ENCODE results near the gene IFNLR1.

IFNLR1 gene

DNA sequence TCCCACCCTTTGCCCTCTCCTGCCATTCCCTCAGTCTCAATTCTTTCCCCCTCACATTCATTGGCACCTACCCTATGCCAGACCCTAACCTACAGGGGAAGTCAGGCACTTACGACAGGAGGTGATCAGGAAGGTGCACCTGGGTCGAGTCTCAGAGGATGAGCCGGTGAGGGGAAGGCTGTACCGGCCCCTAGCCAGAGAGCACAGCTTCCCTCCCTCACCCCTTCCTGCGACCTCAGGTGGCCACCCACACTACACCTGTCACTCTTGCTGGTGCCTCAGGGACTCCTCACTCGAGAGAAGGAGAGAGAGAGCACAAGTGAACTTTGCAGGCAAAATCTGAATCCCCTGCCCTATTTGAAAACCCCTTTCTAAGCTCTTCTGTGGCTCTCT, 73.5 kb downstream of the IFNLR1 start:
- DNase-seq (ENCODE audit: extremely low read depth, insufficient read length), result no peak
- H3K36me3 ChIP-seq (ENCODE audit: control insufficient read depth, insufficient read depth, low read length), result no peaks in the 10 kb centered on the region
- TF ChIP-seq, protein P1, sequence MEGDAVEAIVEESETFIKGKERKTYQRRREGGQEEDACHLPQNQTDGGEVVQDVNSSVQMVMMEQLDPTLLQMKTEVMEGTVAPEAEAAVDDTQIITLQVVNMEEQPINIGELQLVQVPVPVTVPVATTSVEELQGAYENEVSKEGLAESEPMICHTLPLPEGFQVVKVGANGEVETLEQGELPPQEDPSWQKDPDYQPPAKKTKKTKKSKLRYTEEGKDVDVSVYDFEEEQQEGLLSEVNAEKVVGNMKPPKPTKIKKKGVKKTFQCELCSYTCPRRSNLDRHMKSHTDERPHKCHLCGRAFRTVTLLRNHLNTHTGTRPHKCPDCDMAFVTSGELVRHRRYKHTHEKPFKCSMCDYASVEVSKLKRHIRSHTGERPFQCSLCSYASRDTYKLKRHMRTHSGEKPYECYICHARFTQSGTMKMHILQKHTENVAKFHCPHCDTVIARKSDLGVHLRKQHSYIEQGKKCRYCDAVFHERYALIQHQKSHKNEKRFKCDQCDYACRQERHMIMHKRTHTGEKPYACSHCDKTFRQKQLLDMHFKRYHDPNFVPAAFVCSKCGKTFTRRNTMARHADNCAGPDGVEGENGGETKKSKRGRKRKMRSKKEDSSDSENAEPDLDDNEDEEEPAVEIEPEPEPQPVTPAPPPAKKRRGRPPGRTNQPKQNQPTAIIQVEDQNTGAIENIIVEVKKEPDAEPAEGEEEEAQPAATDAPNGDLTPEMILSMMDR (IDR thresholded peaks at IDR 0.05; ENCODE audit: insufficient read depth, low read length, poor library complexity, severe bottlenecking), result no peak
- H3K4me3 ChIP-seq (replicated peaks; ENCODE audit: low read depth, low read length), result no peak overlapping the region
- no peaks in the 10 kb centered on the region; the same call in 1 of the 2 replicates for H3K27me3 ChIP-seq (replicated peaks; ENCODE audit: control insufficient read depth, insufficient read depth, low read length)

DNA sequence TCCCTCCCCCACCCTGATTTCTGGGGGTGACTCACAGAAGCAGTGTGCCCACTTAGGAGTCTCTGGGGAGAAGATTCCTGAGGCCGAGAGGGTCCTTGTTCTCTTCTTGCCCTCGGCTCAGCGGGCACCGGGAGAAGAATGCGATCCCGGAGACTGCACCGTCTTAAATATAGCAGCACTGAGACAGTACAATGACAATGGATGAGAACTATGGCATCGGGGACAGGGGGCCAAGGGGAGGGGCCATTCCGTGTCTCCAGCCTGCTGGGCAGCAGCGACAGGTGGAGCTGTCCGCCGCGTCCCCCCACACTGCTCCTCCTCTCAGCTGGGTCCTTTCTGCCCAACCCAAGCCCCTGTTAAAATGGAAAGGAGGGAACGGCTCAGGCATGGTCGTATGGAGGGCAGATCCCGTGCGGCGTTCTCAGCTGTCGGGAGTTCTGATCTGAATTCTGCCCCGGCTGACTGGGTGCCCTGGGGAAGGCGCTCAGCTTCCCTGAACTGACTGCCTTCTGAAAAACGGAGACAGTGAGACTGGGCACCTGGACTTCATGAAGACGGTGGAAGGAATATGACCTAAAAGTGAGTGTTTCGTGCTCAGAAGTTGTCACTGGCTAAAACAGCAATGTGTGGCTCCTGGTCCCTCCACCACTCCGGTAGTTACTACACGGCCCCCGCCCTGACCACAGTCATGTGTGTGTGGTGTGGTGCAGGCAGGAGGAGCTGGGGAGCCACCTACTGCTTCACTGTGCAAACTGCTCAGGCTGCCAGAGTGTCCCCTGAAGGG, 74.9 kb downstream of the IFNLR1 start, which contains the start of gene MYOM3:
Gene MYOM3, minus strand, starts transcription at position 140 of the 784 bp plus-strand sequence. CDS start 3,499 bp downstream, outside the sequence.
- no peaks in the 10 kb centered on the region; the same call in 1 of the 2 replicates for H3K27me3 ChIP-seq (replicated peaks; ENCODE audit: control insufficient read depth, insufficient read depth, low read length)
- TF ChIP-seq, protein P1 (IDR thresholded peaks at IDR 0.05; ENCODE audit: insufficient read depth, low read length, poor library complexity, severe bottlenecking), result peak; percentile 58

GRCh38 chr1:24111262-24111995, 75.7 kb downstream of the IFNLR1 start:
- Histone ChIP-seq H3K4me3 (replicated peaks; ENCODE audit: low read depth, low read length) (no peak overlapping the region), H3K27me3 (replicated peaks; ENCODE audit: control insufficient read depth, insufficient read depth, low read length) (no peaks in the 10 kb centered on the region; the same call in 1 of the 2 replicates), H3K36me3 (ENCODE audit: control insufficient read depth, insufficient read depth, low read length) (no peaks in the 10 kb centered on the region)
- no peak for DNase-seq (ENCODE audit: extremely low read depth, insufficient read length)
- TF ChIP-seq, protein P1 (IDR thresholded peaks at IDR 0.05; ENCODE audit: insufficient read depth, low read length, poor library complexity, severe bottlenecking), result no peak

More for the DNA sequence above, 74.9 kb downstream of the IFNLR1 start, which contains the start of gene MYOM3:
- peak; percentile 21 for DNase-seq (ENCODE audit: extremely low read depth, insufficient read length)
- no peaks in the 10 kb centered on the region for H3K36me3 ChIP-seq (ENCODE audit: control insufficient read depth, insufficient read depth, low read length)
- no peak within 1 kb of the TSS for H3K4me3 ChIP-seq (replicated peaks; ENCODE audit: low read depth, low read length)

- no peak for DNase-seq (ENCODE audit: extremely low read depth, insufficient read length)
- TF ChIP-seq, protein P1 (IDR thresholded peaks at IDR 0.05; ENCODE audit: insufficient read depth, low read length, poor library complexity, severe bottlenecking), result no peak
- no peaks in the 10 kb centered on the region for H3K36me3 ChIP-seq (ENCODE audit: control insufficient read depth, insufficient read depth, low read length)
- no peak overlapping the region for H3K4me3 ChIP-seq (replicated peaks; ENCODE audit: low read depth, low read length)
- H3K27me3 ChIP-seq (replicated peaks; ENCODE audit: control insufficient read depth, insufficient read depth, low read length), result no peaks in the 10 kb centered on the region; the same call in 1 of the 2 replicates
Measured at GRCh38 chr1:24110642-24111261, 76.3 kb downstream of the IFNLR1 start.

DNA sequence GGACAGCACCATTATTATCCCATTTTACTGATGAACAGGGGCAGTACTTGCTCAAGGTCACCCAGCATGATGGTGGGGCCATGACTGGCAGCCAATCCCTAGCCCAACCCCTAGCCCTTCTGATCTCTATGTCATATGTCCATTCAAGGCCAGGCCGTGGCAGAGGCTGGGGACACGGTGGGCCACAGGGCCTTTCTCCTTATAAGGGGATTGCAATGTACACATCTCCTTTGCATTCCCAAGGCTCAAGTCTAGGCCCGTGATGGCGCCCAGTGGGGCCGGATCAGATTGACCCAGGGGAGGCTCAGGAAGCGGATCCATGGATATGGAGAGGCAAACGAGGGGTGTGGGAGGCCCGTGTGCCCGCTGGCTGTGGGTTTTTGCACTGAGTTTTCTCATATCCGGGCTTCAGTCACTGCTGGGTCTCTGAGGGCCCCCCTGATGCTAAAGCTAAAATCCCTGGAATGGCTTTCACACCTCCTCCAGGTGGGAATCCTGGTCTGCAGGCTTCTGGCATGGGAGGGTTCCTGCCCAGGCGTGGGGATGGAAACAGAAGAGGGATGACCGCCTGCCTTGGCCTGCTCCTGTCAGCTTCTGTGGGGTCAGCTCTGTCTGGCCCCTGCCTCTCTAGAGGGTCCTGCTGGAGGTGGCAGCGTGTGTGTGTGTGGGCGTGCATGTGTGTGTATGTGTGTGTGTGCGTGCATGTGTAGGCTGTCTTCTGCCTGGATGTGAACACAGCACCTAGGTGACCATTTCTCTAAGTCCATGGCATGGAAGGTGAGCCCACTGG, 77.2 kb downstream of the IFNLR1 start:
- H3K4me3 ChIP-seq (replicated peaks; ENCODE audit: low read depth, low read length), result no peak overlapping the region

More for the DNA sequence above, 77.2 kb downstream of the IFNLR1 start:
- TF ChIP-seq, protein P1 (IDR thresholded peaks at IDR 0.05; ENCODE audit: insufficient read depth, low read length, poor library complexity, severe bottlenecking), result no peak
- Histone ChIP-seq H3K27me3 (replicated peaks; ENCODE audit: control insufficient read depth, insufficient read depth, low read length) (no peaks in the 10 kb centered on the region; the same call in 1 of the 2 replicates), H3K36me3 (ENCODE audit: control insufficient read depth, insufficient read depth, low read length) (no peaks in the 10 kb centered on the region)
- DNase-seq (ENCODE audit: extremely low read depth, insufficient read length), result no peak
